ENCODE measurements around the gene FXYD7.

FXYD7 gene

DNA sequence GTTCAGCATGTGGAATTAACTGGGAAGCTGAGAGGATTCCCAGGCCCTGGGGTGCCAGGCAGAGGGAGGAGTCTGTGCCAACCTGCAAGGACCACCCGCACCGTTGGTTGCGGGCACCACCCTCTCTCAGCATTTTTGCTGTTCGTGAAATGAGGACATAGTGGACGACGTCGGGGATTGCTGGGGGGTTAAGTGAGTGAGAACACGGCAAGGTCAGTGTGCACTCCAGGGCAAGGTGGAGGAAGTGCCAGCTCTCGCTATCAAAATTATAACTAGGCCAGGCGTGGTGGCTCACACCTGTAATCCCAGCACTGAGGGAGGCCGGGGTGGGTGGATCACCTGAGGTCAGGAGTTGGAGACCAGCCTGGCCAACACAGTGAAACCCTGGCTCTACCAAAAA is 25.3 kb upstream of the FXYD7 start:
- TF ChIP-seq, protein P1, sequence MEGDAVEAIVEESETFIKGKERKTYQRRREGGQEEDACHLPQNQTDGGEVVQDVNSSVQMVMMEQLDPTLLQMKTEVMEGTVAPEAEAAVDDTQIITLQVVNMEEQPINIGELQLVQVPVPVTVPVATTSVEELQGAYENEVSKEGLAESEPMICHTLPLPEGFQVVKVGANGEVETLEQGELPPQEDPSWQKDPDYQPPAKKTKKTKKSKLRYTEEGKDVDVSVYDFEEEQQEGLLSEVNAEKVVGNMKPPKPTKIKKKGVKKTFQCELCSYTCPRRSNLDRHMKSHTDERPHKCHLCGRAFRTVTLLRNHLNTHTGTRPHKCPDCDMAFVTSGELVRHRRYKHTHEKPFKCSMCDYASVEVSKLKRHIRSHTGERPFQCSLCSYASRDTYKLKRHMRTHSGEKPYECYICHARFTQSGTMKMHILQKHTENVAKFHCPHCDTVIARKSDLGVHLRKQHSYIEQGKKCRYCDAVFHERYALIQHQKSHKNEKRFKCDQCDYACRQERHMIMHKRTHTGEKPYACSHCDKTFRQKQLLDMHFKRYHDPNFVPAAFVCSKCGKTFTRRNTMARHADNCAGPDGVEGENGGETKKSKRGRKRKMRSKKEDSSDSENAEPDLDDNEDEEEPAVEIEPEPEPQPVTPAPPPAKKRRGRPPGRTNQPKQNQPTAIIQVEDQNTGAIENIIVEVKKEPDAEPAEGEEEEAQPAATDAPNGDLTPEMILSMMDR (conservative IDR thresholded peaks at IDR 0.05; ENCODE audit: low read depth, low read length), result no peak
- no peak for DNase-seq (ENCODE audit: low read depth)
- no peak overlapping the region for H3K4me3 ChIP-seq (ENCODE audit: low read depth, low read length)

DNA sequence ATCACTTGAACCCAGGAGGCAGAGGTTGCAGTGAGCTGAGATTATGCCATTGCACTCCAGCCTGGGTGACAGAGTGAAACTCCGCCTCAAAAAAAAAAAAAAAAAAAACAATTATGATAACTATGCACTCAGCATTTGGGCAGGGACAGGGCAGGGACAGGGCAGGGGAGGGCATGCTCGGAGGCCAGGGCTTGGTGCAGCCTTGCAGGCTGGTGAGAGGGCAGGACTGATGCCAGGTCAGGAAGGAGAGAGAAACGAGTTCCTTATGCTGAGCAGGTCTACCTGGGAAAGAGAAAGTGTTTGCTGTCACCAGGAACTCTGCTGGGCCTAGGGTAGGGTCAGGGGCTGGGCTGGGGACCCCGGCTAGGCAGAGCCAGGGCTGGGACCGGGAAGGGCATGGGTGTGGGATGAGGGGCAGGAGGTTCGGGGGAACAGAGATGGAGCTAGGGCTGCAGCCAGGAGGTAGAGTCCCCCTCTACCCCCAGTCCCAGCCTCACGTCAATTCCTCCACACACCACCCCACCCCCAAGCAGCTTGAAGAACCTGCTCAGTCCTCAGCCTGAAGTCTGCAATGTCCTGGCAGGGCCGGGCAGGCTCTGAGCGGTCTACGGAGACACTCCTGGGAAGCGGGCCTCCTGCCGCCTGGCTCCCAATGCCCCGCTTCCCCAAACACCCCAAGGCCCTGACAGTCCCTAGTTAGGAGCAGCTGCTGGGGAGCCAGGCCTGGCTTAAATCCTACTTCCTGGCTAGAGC is 24.6 kb upstream of the FXYD7 start:
- TF ChIP-seq, protein P1 (conservative IDR thresholded peaks at IDR 0.05; ENCODE audit: low read depth, low read length), result no peak
- no peak for DNase-seq (ENCODE audit: low read depth)
- no peak overlapping the region for H3K4me3 ChIP-seq (ENCODE audit: low read depth, low read length)

DNA sequence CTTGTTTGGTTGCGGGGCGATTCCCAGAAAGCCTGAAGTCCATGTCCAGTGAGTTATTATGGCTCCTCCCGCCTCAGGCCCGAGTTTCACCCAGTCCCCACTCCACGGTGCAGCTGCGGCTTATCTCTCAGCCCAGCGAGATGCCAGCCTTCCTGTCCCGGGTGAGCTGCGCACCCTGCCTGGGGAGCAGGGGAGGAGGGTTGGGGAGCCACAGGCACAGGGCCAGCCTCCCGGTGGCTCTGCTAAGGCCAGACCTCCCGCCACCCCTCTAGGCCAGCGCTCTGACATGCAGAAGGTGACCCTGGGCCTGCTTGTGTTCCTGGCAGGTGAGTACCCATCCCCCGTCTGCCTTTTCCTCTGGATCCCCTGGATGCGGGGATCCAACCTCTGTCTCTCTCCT is 24.0 kb upstream of the FXYD7 start:
- no peak overlapping the region for H3K4me3 ChIP-seq (ENCODE audit: low read depth, low read length)
- DNase-seq (ENCODE audit: low read depth), result no peak
- TF ChIP-seq, protein P1 (conservative IDR thresholded peaks at IDR 0.05; ENCODE audit: low read depth, low read length), result no peak

DNA sequence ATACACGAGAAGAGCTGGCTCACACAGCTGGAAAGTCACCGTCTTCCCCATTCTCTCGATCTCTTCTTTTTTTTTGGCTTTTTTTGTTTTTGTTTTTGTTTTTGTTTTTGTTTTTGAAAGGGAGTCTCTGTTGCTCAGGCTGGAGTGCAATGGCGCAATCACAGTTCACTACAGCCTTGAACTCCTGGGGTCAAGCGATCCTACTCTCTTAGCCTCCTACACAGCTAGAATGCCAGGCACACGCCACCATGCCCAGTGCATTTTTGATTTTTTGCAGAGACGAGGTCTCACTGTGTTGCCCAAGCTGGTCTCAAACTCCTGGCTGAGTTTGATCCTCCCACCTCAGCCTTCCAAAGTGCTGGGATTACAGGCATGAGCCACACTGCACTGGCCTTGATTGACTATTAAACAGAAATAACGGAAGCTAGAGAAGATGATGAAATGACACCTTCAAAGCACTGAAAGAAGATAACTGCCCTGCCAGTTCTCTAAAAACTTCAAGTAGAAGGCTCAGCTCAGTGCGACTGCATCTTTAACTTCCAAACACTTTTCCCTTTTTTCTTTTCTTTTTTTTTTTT is 23.4 kb upstream of the FXYD7 start:
- no peak for DNase-seq (ENCODE audit: low read depth)
- TF ChIP-seq, protein P1 (conservative IDR thresholded peaks at IDR 0.05; ENCODE audit: low read depth, low read length), result no peak
- no peak overlapping the region for H3K4me3 ChIP-seq (ENCODE audit: low read depth, low read length)

DNA sequence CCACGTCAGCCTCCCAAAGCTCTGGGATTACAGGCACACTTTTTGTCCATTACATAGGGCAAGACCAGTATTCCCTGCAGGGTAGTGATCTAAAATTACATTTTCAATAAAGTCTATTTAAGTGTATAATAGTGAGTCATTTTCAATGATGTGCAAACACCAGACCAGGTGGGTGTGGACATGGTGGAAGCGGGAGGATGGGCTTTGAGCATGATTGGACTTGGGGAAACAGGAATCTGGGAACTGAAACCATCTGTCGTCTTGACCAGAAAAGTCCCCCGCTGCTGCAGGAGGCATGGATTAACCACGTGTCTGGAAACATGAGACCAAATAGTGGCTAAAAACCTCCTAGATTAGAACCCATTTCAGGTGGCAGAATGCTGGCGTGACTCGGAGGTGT is 22.6 kb upstream of the FXYD7 start:
- DNase-seq (ENCODE audit: low read depth), result peak; percentile 58
- TF ChIP-seq, protein P1 (conservative IDR thresholded peaks at IDR 0.05; ENCODE audit: low read depth, low read length), result no peak
- no peak overlapping the region for H3K4me3 ChIP-seq (ENCODE audit: low read depth, low read length)

DNA sequence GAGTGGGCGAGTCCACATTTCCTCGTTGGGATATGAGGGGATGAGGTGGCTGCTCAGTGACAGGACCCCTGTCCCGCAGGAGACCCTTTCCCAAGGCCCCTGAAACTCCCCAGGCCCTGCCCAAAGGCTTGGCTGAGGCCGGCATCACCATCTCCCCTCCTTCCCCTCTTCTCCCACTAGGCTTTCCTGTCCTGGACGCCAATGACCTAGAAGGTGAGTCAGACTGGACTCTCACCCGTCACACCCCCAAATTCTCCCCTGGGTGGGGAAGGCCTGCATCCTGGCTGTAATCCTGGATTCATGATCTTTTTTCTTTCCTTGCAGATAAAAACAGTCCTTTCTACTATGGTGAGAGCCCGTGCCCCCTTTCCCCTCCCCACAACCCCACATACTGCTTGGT is 22.2 kb upstream of the FXYD7 start:
- H3K4me3 ChIP-seq (ENCODE audit: low read depth, low read length), result no peak overlapping the region
- TF ChIP-seq, protein P1 (conservative IDR thresholded peaks at IDR 0.05; ENCODE audit: low read depth, low read length), result no peak
- no peak for DNase-seq (ENCODE audit: low read depth)
